CD1c-positive myeloid dendritic cell (primary cell): Measurements from ENCODE around the gene RNF38.
A peak's percentile ranks its signal among the peaks of the same experiment; 100 is the strongest.
"Not testable (repeated sequence)": the region's sequence is repeated elsewhere in the genome, so short reads cannot be mapped to it uniquely, and the experiment has no call there.

Experiments used
- DNase-seq: peaks from one replicate; pipeline ENCODE4 v3.0.0-alpha.2; 2016; ENCODE audit errors: extremely low spot score

The RNF38 gene

DNA sequence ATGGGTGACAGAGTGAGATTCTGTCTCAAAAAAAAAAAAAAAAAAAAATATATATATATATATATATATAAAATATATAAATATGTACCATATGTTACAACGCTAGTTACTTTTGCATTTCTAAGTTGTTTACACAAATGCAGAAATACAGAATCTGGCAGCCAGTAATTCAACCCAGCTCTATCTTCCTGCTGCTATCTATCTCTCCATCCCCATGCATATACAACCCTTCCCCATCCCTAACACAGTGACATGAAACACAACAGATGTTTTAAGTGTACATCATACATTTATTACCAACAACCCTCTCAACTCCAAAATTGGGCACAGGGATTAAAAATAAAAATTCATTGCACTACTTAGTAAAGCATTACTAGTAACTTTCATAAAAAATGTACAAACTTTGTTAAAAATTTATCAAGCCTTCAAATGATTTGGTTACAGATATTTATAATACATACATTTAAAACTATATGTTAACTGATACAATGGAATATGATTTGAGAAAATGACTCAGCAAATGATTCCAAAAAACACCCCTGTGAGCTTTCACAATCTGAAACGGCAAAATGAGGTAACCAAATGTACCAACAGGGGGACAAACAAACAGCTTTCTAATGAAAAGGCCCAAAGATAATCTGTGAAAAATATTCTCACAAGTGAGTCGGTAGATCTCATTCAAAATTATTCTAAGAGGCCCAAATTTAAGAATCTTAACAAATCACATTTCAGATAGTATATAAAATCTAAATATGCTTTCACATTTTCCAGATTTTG is 63.8 kb downstream of the RNF38 start:
- no peak for DNase-seq

DNA sequence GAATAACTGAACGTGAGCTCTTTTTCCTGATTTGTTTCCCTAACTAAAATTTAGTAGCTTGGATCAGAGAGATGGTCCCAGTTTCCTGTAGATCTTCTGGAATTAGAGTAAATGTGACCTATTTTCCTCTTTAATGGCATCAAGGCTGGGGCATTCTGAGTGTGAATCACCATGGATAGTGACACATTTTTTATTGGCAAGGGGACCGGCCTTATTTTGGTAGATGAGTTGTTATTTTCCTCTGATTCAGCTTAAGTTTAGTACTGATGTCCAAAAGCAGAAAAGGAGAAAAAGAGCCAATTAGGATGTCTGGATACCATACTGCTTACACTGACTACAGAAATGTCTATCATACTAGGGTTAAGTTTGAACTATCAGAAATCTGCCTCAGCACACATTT is 68.1 kb downstream of the RNF38 start:
- DNase-seq, result no peak

- peak; percentile 75 for DNase-seq
These were observed 71.2 kb downstream of the RNF38 start for GRCh38 chr9:36328798-36329411.

DNA sequence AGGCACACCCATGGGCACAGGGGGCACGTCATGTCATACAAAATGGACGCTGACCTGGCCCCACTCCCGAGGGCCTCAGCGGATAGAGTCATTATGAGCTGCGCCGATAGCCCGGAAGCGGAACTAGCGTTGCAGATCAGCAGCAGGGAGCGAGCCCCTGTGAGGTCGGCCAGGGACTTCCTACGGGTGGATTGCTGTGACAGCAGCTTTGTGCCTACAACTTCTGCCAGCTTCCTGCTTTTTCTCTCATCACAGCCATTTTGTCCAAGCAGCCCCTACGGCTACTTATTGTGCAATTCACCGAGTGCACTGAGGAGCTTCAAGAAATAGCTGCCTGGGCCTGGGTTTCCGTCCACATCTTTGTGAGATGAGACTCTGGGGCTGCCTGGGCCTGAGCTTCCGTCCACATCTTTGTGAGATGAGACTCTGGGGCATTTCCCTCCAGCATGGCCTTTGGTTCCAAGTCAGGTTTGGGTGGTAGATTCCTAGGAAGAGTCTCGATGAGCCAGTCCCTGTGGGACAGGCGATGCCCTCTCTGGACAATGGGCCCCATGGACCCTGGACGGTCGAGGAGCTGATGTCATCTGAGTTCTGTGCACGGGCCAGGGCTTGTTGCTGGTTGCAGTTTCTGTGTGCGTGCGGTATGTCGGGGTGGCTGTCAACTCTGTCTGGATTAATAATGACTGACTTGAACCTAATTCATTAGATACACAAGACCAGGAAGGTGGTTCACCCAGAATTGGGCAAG is 74.8 kb downstream of the RNF38 start:
- peak; percentile 40 for DNase-seq

- no peak for DNase-seq
These were observed 76.1 kb downstream of the RNF38 start for GRCh38 chr9:36323926-36324325.

DNA sequence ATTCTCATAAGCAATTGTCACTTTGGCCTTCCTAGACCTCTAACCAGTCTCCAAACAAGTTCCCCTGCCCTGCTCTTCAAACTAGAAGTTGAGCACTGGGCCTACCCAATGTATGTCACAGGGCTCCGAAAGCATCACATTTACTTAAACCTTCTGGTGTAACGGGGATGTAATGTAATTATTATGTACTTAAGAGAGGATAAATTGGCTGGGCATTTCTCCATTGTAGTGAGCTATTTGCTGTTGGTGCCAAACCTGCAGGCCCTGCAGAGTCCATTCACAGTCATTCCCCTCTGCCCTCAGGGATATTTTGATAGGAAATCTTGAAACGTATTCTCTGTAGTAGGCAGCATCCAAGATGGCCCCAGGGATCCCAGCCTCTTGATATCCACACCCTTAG is 77.6 kb downstream of the RNF38 start:
- no peak for DNase-seq

- DNase-seq, result not testable (repeated sequence)
These were observed 78.2 kb downstream of the RNF38 start for GRCh38 chr9:36321903-36322302.

DNA sequence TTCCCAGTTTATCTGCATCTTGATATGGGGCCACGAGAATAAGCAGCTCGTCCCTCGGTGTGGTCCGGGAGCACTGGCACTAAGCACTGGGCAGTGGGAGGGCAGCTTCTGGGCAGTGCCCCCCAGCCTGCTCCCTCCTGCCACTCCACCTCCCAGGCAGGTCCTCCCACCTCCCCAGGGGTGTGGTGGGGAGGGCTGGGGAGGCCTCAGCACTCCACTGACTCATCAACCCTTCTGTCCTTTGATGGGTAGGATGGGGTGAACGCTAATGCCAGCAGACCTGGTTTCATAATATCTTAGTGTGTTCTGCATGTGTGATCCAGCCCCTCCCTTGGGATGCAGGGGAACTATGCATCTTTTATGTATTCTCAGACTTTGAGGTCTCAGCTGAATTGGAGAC is 79.6 kb downstream of the RNF38 start:
- no peak for DNase-seq

GRCh38 chr9:36319806-36320205 is 80.3 kb downstream of the RNF38 start:
- DNase-seq, result no peak

DNA sequence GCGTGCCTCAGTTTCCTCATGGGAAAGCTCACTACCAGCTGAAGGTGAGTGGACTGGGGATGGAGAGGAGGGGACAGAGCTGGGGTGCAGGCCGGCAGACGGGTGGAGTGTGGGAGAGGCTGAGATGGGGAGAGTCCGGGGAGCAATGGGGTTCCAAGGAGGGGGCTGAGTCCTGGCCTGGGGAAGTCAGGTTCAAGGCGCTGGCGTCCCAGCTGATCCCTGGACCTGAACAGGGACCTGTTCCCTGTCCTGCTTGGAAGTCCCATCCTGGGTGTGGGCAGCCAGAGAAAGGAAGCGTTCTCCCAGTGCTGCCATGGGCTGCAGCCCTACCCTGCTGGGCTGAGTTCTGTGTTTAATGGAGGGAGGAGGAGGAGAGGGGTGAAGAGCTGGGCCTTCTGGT is 80.9 kb downstream of the RNF38 start:
- no peak for DNase-seq

DNA sequence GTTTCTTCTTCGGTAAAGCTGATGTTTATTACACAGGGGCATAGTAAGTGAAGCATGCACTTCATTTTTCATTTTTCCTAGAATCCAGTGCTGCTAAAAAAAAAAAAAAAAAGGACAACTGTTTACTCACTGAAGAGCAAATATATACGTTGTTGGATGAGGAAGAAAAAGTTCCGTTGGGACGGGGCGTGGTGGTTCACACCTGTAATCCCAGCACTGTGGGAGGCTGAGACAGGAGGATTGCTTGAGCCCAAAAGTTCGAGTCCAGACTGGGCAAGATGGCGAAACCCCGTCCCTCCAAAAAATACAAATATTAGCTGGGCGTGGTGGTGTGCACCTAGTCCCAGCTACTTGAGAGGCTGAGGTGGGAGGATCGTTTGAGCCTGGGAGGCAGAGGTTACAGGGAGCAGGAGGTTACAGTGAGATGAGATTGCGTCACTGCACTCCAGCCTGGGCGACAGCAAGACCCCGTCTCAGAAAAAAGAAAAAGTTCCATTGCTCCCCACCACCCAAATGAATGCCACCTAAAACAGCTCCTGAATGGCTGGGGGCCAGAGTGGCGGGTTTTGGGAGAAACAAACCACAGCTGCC is 81.8 kb downstream of the RNF38 start:
- DNase-seq, result no peak

DNA sequence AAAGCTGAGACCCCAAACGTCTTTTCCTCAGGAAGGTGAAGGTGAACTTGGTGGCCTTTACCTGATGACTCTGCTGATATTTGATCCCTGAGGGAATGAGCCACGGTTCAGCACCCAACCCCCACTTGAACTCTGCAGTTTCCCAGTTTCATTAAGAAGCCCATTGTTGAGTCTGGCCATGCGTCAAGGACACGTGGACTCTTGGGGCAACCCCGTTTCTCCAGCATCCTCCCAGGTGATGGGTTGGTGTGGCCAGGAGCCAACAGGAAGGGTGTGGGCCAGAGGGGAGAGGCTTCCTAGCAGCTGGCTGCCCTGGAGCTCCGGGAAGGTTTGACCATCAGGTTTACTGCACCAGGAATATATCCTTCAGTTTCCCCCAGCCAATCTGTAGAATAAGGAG is 82.3 kb downstream of the RNF38 start:
- no peak for DNase-seq

DNA sequence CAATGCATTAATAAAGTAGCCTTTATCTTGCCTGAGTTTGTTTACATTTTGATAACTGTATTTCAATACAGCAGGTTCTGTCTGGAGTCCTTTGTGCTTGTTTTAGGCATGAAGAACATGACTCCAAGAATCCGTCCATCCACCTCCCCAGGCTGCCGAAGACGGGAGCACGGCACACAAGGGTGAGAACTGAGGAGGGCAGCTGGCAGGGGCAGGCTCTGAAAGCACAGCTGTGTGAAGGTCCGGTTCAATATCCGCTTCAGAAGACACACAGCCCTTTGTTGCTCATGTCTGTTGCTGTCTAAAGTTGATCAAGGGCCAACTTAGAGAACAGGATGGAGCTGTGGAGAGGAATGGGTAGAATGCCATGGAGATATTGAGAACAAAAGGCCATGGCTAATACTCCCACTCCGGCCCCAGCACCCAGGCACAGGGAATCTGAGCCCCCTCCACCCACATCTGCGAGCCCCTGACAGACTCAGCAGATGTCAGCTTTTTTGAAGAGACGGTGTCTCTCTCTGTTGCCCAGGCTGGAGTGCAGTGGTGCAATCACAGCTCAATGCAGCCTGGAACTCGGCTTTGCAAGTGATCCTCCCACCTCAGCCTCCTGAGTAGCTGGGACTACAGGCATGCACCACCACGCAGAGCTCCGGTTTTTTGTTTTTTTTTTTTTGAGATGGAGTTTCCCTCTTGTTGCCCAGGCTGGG is 83.3 kb downstream of the RNF38 start:
- no peak for DNase-seq

DNA sequence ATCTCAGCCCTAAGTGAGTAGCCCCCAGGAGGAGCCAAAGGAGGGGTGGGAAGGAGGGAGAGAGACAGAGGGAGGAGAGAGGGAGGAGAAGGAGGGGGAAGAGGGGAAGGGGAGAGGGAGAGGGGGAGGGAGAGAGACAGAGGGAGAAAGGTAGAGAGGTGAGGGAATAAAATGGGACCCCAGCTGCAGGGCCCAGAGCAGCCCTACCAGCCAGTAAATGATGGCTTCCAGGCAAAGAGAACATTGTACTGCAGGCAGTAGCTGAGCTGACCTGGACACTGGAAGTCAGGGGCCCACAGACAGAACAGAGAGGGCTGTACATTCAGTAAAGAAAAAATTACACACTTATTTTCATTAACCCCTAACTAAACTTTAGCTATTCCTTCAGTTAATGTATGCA is 84.0 kb downstream of the RNF38 start:
- no peak for DNase-seq

GRCh38 chr9:36315283-36315682 is 84.8 kb downstream of the RNF38 start:
- DNase-seq, result no peak

DNA sequence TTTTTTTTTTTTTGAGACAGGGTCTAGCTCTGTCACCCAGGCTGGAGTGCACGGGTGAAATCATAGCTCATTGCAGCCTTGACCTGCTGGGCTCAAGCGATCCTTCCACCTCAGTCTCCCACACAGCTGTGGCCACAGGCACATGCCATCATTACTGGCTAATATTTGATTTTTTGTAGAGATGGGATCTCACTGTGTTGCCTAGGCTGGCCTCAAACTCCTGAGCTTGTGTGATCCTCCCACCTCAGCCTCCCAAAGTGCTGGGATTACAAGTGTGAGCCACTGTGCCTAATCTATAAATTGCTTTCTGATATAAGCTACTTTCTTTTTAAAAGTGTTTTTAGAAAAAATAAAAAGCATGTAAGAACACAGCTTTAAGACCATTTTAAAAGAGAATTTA is 85.3 kb downstream of the RNF38 start:
- no peak for DNase-seq

DNA sequence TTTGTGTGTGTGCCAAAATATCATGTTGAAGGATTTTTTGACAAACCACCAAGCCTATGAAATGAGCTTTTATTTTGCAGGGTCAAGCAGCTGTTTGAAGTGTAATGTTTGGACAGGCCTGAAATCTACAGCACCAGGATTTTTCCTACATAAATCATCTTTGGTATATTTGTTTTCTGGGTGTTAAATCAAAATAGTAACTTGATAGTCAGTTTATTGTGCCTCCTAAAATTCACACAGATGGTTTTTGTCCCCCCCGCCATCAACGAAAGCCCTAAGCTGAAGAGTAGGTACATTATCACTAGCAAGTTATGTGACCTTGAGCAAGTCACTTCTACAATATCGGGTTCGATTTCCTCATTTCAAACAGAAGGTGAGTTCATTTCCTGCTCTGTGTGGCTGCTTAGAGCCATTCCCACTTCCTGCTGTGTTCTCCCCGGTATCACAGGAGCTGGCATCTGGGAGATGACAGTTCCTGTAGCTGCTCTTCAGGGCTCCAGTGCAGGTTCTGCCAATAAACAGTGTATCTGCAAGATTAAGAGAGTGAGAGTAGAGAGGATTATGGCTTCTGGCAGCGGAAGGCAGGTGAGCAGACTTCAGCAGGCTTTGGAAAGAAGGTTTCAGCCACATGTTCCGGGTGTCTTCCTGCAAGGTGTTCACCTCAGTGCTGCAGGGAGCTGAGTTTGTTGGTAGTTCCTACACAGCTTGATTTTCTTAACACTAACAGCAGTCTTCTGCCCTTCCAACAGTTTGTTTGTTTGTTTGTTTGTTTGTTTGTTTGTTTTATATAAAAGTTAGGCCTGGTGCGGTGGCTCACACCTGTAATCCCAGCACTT is 93.4 kb downstream of the RNF38 start:
- no peak for DNase-seq

GRCh38 chr9:36304366-36304765 is 95.7 kb downstream of the RNF38 start:
- DNase-seq, result not testable (repeated sequence)

DNA sequence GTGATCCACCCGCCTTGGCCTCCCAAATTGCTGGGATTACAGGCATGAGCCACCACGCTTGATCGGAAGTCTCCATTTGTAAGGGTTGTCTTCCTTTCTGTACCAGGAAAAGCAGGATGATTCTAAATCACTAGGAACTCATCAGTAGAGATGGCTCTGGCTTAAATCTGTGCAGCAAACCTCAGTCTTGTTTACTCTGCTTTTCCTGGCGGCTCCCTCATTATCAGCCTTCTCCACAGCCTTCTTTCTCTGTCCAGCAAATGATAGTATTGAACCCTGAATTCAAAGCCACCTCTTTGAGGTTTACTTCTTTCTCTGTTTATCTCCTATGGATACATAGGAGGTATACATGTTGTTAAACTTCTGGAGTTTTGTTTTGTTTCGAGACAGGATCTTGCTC is 98.8 kb downstream of the RNF38 start:
- DNase-seq, result no peak

GRCh38 chr9:36298566-36298965 is 101.5 kb downstream of the RNF38 start:
- no peak for DNase-seq

DNA sequence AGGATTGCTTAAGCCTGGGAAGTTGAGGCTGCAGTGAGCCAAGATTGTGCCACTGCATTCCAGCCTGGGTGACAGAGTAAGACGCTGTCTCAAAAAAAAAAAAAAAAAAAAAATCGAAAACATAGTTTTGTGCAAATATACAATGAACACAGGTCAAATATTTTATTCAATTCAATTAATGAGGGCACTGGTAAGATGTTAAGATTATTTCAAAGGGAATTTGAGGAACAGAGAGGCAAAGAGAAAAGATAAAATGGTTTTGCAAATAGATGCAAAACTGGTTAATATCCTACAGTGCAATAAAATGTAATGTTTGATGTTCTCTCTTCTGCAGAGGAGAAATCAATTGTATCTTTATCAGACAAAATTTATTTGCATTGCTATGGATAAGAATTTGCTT is 102.3 kb downstream of the RNF38 start:
- no peak for DNase-seq
